WI38 (cell line): ENCODE results near the gene PSMB4.

Source experiments
- H3K4me3 ChIP-seq: 2 replicates; pipeline ENCODE4 v1.5.1; 2011; ENCODE audit warnings: low read depth, mild to moderate bottlenecking, control low read depth, low read length
- CTCF ChIP-seq: IDR thresholded peaks from 2 replicates; pipeline ENCODE4 v1.5.1; 2012; ENCODE audit warnings: low read depth, mild to moderate bottlenecking, control low read depth, low read length

PSMB4 gene

GRCh38 chr1:151406176-151406575 is 6.8 kb downstream of the PSMB4 start:
- H3K4me3 ChIP-seq = no peak overlapping the region
- no peak for TF ChIP-seq CTCF

- TF ChIP-seq CTCF = no peak
- H3K4me3 ChIP-seq = no peak overlapping the region
These were observed 7.9 kb downstream of the PSMB4 start for GRCh38 chr1:151407304-151407703.

- no peak for TF ChIP-seq CTCF
- H3K4me3 ChIP-seq = no peak overlapping the region
These were observed 9.5 kb downstream of the PSMB4 start for GRCh38 chr1:151408891-151409290.

GRCh38 chr1:151411884-151412283 is 12.5 kb downstream of the PSMB4 start:
- H3K4me3 ChIP-seq = no peak overlapping the region
- TF ChIP-seq CTCF = no peak

DNA sequence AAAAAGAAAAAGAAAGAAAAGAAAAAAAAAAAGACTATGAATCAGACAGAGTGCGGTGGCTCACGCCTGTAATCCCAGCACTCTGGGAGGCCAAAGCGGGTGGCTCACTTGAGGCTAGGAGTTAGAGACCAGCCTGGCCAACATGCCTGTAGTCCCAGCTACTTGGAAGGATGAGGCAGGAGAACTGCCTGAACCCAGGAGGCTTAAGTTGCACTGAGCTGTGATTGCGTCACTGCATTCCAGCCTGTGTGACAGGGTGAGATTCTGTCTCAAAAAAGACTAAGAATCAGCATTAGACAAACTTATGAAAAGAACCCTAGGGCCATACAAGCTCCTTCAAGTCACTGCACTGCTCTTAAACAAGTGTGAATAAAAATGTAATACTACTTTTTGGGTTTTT is 16.9 kb downstream of the PSMB4 start:
- no peak overlapping the region for H3K4me3 ChIP-seq
- no peak for TF ChIP-seq CTCF

DNA sequence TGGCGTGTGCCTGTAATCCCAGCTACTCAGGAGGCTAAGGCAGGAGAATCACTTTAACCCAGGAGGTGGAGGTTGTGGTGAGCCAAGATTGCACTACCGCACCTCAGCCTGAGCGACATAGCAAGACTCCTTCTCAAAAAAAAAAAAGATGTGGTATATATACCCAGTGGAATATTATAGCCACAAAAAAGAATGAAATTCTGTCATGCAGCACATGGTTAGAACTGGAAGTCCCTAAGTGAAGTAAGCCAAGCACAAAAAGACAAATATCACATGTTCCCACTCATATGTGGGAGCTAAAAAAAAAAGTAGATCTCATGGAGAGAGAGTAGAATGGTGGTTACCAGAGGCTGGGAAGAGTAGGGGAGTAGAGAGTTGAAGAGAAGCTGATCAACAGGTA is 18.7 kb downstream of the PSMB4 start:
- no peak overlapping the region for H3K4me3 ChIP-seq
- TF ChIP-seq CTCF = no peak

DNA sequence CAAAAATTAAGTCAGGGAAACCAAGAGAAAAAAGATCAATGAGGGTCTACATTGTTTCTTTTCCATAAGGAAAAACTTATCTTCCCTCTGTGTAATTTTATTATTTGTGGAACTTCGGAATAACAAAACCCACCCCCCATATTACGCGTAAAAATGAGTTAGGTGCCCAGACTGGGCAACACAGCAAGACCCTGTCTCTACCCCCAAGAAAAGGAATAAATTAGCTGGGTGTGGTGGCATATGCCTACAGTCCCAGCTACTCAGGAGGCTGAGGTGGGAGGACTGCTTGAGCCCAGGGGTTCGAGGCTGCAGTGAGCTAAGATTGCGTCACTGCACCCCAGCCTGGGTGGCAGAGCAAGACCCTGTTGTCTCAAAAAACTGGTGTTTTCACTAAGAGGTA is 20.4 kb downstream of the PSMB4 start:
- no peak for TF ChIP-seq CTCF
- H3K4me3 ChIP-seq = no peak overlapping the region
